Neural progenitor cell (in vitro differentiated cells): ENCODE results near the gene FANCL.

Experiments
- EZH2 ChIP-seq: fragments of 200-600 bp; sonication (generic); IDR thresholded peaks from 2 replicates; pipeline ENCODE4 v1.6.1; 2017; ENCODE audit warnings: antibody characterized with exemption, mild to moderate bottlenecking, moderate library complexity
- TF ChIP-seq, protein P1 (sequence below): fragments of 200-600 bp; sonication (generic); IDR thresholded peaks from 2 replicates; pipeline ENCODE4 v1.5.1; 2017; ENCODE audit warnings: antibody characterized with exemption, mild to moderate bottlenecking

DNA sequence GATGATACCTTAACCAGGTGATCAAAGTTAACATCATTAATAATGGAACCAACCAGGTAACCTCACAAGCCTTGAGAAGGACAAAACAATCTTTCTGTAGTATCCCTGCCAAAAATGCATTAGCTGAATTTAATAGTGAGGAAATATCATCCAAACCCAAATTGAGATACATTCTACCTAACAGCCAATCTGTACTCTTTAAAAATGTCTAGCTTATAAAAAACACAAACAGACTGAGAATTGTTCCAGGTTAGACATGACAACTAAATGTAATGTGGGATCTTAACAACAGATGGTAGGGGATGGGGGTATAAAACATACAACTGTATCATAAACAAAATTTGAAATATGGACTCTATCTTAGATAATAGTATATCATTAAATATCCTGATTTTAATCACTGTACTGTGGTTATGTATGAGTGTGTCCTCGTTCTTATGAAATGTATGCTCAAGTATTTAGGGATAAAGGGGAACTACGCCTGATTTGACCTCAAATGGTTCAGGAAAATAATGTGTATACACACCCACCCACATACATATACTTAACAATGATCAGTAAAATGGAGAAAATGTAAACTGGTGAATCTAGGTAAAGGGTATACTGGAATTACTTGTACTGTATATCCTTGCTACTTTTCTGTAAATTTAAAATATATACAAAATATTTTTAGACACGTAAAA, 1.7 kb downstream of the FANCL start:
- TF ChIP-seq, protein P1, sequence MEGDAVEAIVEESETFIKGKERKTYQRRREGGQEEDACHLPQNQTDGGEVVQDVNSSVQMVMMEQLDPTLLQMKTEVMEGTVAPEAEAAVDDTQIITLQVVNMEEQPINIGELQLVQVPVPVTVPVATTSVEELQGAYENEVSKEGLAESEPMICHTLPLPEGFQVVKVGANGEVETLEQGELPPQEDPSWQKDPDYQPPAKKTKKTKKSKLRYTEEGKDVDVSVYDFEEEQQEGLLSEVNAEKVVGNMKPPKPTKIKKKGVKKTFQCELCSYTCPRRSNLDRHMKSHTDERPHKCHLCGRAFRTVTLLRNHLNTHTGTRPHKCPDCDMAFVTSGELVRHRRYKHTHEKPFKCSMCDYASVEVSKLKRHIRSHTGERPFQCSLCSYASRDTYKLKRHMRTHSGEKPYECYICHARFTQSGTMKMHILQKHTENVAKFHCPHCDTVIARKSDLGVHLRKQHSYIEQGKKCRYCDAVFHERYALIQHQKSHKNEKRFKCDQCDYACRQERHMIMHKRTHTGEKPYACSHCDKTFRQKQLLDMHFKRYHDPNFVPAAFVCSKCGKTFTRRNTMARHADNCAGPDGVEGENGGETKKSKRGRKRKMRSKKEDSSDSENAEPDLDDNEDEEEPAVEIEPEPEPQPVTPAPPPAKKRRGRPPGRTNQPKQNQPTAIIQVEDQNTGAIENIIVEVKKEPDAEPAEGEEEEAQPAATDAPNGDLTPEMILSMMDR: no peak
- no peak for TF ChIP-seq EZH2
